ENCODE data around the gene AUTS2.

The AUTS2 gene

DNA sequence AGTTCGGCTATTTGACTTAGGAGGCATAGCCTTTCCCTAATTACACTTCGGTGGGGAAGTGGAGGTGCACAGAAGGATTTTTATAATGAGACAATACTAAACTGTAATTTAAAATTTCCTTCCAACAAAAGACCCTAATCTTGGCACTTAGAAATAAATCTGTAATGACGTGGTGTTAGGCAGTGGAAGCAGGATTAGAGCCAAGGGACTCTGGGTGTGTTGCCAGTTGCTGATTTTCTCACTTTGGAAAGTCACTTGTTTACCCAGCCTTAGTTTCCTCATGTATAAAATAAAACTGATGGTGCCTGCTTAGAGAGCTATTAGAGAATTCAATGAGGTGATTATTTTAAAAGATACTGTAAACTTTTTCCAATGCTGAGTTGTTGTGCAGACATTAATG lies 287.2 kb downstream of the AUTS2 start:
- H2AFZ ChIP-seq (ENCODE audit: low read length) = no peak overlapping the region
- peak overlapping the region; percentile 1; the same call in 1 of the 2 replicates for H3K4me2 ChIP-seq (ENCODE audit: low read length)
- H4K20me1 ChIP-seq (ENCODE audit: insufficient read depth, low read length) = no peaks in the 10 kb centered on the region
- H3F3A ChIP-seq (ENCODE audit: insufficient read depth, low read length) = no peaks in the 10 kb centered on the region
- H3K4me3 ChIP-seq (ENCODE audit: low read depth, low read length, poor library complexity, severe bottlenecking) = no peak overlapping the region
- H3K27ac ChIP-seq (ENCODE audit: low read depth, low read length, poor library complexity, severe bottlenecking) = peak overlapping the region; percentile 97
- H3K36me3 ChIP-seq (ENCODE audit: insufficient read depth, low read length) = peaks cover 14% of the 10 kb centered on the region; the same call in 1 of the 2 replicates
- H3K79me2 ChIP-seq (ENCODE audit: insufficient read depth, low read length) = peaks cover 63% of the 10 kb centered on the region
- no peaks in the 10 kb centered on the region for H3K9me3 ChIP-seq (ENCODE audit: low read length)
- H3K27me3 ChIP-seq (ENCODE audit: insufficient read depth, low read length) = no peaks in the 10 kb centered on the region
- TF ChIP-seq CTCF (IDR thresholded peaks at IDR 0.05; ENCODE audit: low read length) = no peak
- TF ChIP-seq EZH2 (IDR thresholded peaks at IDR 0.05; ENCODE audit: borderline replicate concordance, low read length) = no peak
- H3K9me2 ChIP-seq (ENCODE audit: low read depth, low read length) = no peaks in the 10 kb centered on the region
- peaks cover 90% of the 10 kb centered on the region for H3K4me1 ChIP-seq (ENCODE audit: insufficient read depth, low read length, severe bottlenecking)
- no peak overlapping the region; the same call in 1 of the 2 replicates for H3K9ac ChIP-seq (ENCODE audit: low read length)

DNA sequence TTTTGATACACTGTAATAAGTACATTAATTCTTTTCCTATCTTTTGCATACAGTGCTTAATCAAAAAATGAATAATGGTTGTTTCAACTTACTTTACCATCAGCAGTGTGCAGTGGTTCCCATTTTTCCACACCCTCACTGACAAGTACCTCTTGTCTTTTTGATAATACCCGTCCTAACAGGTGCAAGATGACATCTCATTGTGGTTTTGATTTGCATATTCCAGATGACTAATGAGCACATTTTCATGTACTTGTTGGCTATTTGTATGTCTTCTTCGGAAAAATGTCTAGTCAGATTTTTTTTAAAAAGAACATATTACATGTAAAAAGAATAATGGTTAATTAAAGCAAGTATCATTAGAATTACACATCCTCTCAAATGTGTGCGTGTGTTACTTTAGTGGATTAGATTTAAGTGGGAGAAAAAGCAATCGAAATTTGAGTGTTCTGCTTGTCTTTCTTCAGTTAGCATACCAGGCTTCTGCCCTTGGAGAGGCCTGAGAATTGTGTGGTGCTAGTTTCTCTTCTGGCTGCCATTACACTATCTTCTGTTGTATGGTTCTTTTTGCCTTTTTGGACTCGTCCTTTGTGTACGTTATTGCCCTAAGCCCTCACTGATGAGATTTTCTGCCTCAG lies 291.2 kb downstream of the AUTS2 start:
- H3K27ac ChIP-seq (ENCODE audit: low read depth, low read length, poor library complexity, severe bottlenecking) = peak overlapping the region; percentile 97
- peaks cover 89% of the 10 kb centered on the region for H3K4me1 ChIP-seq (ENCODE audit: insufficient read depth, low read length, severe bottlenecking)
- H3F3A ChIP-seq (ENCODE audit: insufficient read depth, low read length) = peaks cover 4% of the 10 kb centered on the region
- peak overlapping the region; percentile 75 for H3K9ac ChIP-seq (ENCODE audit: low read length)
- H3K9me2 ChIP-seq (ENCODE audit: low read depth, low read length) = no peaks in the 10 kb centered on the region
- peak overlapping the region; percentile 79 for H3K4me2 ChIP-seq (ENCODE audit: low read length)
- no peak overlapping the region for H2AFZ ChIP-seq (ENCODE audit: low read length)
- peaks cover 72% of the 10 kb centered on the region for H3K79me2 ChIP-seq (ENCODE audit: insufficient read depth, low read length)
- peak overlapping the region; percentile 57 for H3K4me3 ChIP-seq (ENCODE audit: low read depth, low read length, poor library complexity, severe bottlenecking)
- no peaks in the 10 kb centered on the region for H3K9me3 ChIP-seq (ENCODE audit: low read length)
- no peaks in the 10 kb centered on the region for H3K36me3 ChIP-seq (ENCODE audit: insufficient read depth, low read length)
- TF ChIP-seq CTCF (IDR thresholded peaks at IDR 0.05; ENCODE audit: low read length) (no peak), EZH2 (IDR thresholded peaks at IDR 0.05; ENCODE audit: borderline replicate concordance, low read length) (no peak)
- H3K27me3 ChIP-seq (ENCODE audit: insufficient read depth, low read length) = no peaks in the 10 kb centered on the region
- H4K20me1 ChIP-seq (ENCODE audit: insufficient read depth, low read length) = no peaks in the 10 kb centered on the region

GRCh38 chr7:69889976-69890351 lies 291.7 kb downstream of the AUTS2 start:
- Histone ChIP-seq H3K27ac (ENCODE audit: low read depth, low read length, poor library complexity, severe bottlenecking) (peak overlapping the region; percentile 97), H3K4me1 (ENCODE audit: insufficient read depth, low read length, severe bottlenecking) (peaks cover 89% of the 10 kb centered on the region), H3K36me3 (ENCODE audit: insufficient read depth, low read length) (no peaks in the 10 kb centered on the region), H2AFZ (ENCODE audit: low read length) (no peak overlapping the region), H3K9ac (ENCODE audit: low read length) (peak overlapping the region; percentile 75), H3K9me2 (ENCODE audit: low read depth, low read length) (no peaks in the 10 kb centered on the region), H3F3A (ENCODE audit: insufficient read depth, low read length) (peaks cover 4% of the 10 kb centered on the region), H4K20me1 (ENCODE audit: insufficient read depth, low read length) (no peaks in the 10 kb centered on the region), H3K79me2 (ENCODE audit: insufficient read depth, low read length) (peaks cover 72% of the 10 kb centered on the region), H3K4me3 (ENCODE audit: low read depth, low read length, poor library complexity, severe bottlenecking) (peak overlapping the region; percentile 57), H3K9me3 (ENCODE audit: low read length) (no peaks in the 10 kb centered on the region), H3K27me3 (ENCODE audit: insufficient read depth, low read length) (no peaks in the 10 kb centered on the region), H3K4me2 (ENCODE audit: low read length) (peak overlapping the region; percentile 79)
- TF ChIP-seq CTCF (IDR thresholded peaks at IDR 0.05; ENCODE audit: low read length) (no peak), EZH2 (IDR thresholded peaks at IDR 0.05; ENCODE audit: borderline replicate concordance, low read length) (no peak)

Measured in OCI-LY1 (cell line).